A204.1 (cell line): Measurements from ENCODE around the gene ZC3HAV1L.
"Not testable (repeated sequence)": the region's sequence is repeated elsewhere in the genome, so short reads cannot be mapped to it uniquely, and the experiment has no call there.

Experiments used
- FAIRE-seq: peaks from 2 replicates; lab custom pipeline; 2012; peaks lifted over from hg19 to GRCh38; lab: Jason Lieb, UNC

The ZC3HAV1L gene

DNA sequence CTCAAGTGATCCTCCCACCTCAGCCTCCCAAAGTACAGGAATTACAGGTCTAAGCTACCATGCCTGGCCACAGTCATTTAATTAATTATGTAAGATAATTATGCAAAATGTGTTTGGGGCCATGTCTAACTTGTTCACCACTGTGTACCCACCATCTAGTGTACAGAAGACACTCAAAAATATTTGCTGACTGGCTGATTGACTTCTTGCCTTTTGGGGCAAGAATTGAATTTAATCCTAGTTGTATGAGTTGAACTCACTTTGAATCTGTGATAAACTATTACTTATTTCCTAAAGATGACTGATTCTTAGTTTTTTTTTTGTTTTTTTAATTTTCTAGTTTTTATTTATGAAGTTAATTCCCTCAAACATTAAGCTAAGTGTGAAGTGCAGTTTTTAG is 15.8 kb upstream of the ZC3HAV1L start:
- FAIRE-seq, result peak; percentile 21

DNA sequence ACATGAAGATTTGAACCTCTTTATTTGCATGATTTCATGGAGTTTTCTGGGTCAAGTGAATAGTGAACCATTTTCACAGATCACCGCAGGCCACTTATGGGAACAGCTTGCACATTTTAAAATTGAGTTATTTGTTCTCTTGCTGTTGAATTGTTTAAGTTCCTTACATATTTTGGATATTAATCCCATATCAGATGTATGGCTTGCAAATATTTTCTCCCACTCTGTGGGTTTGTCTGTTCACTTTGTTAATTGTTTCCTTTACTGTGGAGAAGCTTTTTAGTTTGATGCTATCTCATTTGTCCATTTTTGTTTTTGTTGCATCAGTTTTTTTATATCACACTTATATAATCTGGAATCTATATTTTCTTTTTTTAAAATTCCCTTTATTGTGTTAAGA is 14.1 kb upstream of the ZC3HAV1L start:
- FAIRE-seq, result no peak

DNA sequence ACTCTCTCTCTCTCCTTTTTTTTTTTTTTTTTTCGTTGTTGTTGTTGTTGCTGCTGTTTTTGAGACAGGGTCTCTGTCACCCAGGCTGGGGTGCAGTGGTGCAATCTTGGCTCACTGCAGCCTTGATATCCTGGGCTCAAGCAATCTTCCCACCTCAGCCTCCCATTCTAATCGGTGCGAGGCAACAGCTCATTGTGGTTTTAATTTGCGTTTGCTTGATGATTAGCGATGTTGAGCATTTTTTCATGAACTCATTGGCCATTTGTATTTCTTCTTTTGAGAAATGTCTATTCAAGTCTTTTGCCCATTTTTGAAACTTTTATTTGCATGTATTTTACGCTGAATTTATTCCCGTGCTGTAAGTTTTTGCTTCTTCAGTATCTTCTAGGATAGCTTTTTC is 13.3 kb upstream of the ZC3HAV1L start:
- no peak for FAIRE-seq

DNA sequence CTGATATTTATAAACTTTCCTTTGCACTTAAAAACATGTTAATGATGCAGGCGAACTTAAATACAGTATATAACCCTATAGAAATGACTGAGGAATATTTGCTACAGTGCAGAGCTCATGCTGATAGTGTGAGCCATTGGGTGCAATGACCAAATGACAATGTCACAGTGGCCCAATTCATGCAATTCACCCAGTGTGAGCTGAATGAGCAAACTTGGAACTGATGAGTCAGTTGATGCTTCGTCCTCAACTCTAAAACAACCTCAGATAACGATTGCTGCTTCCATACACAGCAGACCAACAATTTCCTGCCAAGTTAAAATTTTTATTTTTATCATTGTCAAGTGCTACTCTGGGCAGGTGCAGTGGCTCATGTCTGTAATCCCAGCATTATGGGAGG is 12.1 kb upstream of the ZC3HAV1L start:
- FAIRE-seq, result no peak

DNA sequence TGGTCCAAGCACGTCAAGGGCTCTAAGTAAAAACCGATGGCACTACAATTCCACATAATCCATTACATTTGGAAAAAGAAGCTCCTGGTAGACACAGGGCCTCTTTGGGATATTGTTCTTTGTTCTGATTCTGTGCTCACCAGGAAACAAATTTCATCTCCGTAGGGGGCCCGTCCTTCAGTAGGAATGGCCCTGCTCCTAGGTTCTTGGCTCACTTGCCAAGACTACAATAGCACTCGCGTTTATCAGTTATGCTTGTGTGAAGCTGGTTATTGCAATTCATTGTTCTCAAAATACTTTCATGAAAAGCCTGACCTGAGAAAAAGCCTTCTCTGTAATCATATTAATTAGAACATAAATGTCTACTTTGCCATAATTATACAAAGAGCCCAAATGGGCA is 10.3 kb upstream of the ZC3HAV1L start:
- FAIRE-seq, result no peak

DNA sequence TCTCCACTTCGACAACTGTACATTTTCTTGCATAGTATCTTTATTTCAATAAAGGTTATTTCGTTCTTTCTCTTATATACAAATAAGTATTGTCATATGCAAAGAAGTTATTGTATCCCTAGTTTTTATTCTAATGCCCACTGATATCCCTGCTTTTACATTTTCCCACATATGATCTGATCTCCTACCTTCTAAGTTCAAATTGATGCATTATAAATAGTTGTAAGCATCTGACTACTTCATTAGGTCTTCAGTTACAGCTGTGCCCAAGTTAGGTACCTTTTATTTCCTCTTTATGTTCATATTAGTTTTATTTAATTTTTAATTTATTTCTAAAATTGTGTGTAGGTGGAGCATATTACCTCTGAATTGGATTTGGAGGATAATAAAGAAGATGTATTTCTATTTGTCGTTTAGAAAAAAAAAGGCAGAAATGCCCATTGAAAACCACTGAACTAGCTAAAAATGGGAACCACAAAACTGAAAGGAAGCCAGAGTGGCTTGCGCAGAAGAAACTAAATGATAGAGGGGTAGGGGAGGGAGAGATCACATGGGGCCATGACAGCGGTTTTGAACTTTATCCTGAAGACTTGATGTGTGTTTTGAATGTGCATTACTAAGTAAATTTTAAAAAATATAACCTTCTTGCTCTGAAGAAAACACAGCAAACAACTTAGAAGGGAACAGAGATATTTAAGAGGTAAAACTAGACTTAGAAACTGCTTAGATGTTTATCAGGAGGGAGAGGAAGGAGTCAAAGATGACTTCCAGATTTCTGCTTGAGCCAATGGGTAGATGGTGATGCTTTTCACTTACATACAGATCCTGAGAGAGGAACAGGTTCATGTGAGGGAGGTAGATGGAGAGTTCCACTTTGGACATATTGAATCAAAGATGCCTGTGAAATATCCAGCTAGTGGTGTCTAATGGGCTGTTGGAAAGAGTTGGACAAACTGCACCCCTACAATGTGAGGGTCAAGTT is 9.3 kb upstream of the ZC3HAV1L start:
- FAIRE-seq, result no peak

DNA sequence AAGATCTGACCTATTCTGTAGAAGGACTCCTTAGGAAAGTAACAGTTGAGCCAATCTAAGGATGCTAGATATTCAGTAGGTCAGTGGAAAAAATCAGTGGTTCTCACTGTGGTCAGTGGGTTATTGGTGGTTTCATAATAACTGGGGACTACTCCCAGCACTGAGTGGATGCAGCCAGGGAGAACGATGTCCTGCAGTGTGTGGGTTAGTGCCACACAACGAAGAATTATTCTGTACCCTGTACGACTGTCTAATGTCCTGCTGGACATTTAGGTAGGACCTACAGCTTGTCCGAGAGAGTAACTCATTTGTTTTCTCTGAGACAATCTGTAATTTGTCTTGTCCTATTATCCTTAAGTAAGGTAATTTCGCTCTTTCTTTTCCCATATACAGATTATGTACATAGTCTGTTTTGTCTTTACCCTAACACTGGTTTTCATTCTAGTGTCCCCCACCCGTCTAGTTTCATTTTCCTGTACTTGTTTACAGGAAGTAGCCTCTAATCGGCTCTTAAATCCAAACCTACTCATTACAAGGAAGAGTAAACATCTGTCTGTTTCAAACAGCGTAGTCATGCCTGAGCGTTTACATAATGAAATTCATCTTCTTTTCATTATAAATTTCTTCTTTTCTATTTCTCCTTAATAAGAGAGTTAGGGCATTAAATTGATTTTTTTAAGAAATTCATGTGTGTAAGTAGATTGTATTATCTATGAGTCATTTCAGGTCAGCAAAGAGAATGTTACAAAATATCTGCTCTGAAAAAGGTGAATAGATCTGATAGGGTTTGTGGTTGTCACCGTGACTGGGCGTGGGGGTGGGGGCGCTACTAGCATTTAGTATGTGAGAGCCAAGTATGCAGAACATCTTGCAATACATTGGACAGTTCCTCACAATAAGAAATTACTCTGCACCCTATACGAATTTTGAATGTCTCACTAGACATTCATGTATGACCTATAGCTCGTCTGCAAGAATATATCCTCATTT is 8.3 kb upstream of the ZC3HAV1L start:
- FAIRE-seq, result no peak

DNA sequence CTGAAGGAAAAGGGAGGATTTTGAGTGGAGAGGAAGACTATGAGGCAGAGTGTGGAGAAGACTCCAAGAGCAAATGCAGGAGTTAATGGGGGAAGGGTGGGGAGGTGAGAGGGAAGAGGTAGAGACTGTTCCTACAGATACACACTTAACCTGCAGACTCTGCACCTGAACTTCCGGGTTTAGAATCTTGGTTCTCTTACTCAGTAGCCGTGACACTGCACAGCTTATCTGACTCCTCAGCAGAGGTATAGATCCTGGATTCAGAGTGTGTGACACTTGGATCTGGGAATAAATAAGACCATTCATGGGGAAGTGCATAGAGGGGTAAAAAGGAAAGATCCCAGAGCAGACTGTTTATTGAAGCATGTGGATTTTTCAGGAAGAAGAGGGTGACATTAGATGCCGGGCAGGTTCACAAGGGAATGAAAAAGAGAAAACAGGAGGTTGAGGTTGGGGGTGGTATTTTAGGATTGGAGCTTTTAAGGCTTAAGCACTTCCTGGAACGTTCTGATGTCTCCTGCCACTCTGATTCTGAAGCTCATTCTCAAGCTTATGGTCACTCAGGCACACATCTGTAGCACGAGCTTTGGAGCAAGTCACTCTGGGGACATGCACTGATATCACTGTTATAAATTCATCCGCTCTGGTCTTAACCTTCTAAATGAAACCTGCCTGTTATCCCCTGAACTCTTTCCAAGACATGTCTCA is 5.7 kb upstream of the ZC3HAV1L start:
- no peak for FAIRE-seq

DNA sequence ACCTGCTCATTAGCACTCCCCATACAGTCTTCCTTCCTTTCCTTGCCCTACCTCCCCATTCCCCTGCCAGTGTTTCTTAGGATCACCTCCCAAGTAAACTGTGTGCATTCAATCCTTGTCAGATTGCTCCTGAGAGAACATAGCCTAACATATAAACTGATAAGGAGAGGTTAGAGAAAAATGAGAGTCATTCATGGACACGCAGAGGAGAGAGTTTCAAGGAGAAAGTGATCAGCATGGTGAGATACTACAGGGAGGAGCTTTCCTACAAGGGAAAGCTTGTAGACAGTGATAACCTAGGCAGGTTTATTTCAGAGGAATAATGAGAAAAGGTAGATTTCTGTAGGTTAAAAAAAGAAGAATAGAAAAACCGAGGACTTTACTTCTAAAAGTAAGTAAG is 2.8 kb upstream of the ZC3HAV1L start:
- no peak for FAIRE-seq

DNA sequence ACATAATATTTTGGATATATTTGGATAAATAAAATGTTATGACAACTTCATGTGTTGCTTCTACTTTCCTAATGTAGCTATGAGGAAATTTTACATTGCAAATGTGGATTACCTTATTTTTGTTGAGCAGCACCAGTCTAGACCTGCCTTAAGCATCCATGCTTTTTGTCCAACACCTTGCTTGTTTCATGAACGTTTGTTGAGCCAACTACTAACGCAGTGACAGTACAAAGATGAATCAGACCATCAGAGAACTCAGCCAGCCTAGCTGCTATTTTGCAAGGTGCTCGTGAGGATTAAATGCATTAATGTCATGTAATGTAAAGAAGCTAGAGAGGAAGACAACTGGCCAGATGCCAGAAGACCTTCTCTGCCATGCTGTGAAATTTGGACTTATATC is 1.1 kb upstream of the ZC3HAV1L start:
- no peak for FAIRE-seq

DNA sequence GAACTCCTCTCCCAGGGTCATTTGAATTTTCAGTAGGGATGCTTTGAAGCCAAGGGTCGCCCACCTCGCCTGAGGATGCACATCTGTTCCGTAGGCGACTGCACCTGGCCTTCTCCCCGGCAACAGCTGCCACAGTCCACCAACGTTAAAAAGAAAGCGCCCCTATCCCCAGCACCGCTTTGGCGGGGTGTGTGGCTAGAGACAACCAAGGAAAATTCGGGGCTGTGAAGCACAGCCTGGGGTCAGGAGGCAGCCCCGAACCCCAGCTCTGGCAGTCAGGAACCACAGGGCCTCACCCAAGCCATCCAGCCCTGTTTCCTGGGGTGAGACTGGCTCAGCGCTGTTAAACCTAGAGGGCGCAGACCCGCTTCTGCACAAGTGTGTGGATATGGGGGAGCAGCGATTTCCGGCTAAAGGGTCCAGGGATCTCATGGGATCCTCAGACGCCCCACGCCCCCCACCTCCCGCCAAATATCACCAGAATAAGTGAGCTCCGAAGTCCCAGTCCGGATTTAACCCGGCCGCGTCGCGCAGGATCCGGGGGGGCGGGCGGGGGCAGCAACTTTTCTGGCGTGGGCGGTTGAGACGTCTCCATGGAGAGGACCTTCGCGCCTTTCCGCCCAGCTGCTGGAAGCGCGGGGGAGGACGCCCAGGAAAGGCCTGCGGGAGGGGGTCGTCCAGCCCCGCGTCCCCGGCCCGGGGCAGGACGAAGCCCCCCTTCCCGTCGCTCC is 822 bp downstream of the ZC3HAV1L start:
- FAIRE-seq, result no peak

DNA sequence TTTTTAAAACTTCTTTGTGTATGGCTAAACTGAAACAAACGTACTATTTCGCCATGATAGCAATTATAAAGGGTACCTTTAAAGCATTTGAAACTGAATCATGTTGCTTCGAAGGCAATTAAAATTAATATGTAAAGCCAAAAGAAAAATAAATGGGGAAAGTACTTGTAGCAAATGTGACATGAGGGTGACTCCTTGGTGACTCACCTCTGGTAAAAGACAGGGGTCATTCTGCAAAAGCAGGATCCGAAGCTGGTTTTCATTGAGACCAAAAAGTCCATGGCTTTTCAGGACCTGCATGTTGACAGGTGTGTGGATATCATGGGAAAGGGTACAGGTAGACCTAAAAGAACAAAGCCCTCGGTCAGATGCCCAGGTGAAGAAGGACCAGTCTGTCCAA is 1.5 kb downstream of the ZC3HAV1L start:
- FAIRE-seq, result no peak

DNA sequence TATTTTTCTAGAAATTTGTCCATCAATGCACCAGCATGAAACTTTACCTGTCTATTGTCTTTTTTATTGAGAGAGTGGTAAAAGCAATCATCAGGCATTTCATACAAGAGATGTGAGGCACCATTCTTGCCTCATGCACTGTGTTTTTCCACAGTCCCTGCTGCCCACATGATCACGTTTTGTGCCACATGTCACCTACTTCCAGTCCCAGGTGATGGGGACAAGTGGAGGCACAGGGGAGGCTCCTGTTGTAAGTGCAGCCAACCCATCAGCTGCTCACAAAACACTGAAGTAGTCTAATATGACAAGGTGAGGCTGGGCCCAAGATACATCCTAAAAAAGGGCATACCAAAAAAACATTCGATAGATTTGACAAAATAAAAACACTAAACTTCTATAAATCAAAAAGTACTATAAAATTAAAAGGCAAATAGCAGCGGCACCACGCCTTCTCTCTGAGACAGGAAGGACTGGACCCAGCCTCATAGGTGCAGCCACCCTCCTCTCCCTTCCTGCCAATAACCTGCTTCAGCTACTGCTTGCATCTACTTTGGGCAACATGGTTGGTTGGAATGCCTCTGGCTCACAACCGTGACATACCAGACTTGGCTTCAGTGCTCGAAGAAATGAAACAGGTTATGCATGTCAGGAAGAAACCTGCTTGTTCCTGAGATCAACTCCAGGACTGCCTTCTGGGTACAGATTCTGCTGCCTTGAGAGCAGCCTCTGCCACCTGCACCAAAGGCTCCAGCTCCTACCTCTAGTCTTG is 2.3 kb downstream of the ZC3HAV1L start:
- FAIRE-seq, result no peak

DNA sequence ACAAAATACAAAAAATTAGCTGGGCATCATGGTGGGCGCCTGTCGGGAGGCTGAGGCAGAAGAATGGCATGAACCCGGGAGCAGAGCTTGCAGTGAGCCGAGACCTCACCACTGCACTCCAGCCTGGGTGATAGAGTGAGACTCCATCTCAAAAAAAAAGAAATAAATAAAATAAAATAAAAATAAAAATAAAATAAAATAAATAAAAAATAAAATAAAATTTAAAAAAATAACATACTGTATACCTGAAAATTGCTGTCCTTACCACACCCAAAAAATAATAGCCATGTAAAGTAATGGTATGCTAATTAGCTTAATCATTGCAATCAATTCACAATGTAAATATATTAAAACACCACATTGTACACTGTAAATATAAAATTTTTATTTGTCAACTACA is 3.4 kb downstream of the ZC3HAV1L start:
- no peak for FAIRE-seq

DNA sequence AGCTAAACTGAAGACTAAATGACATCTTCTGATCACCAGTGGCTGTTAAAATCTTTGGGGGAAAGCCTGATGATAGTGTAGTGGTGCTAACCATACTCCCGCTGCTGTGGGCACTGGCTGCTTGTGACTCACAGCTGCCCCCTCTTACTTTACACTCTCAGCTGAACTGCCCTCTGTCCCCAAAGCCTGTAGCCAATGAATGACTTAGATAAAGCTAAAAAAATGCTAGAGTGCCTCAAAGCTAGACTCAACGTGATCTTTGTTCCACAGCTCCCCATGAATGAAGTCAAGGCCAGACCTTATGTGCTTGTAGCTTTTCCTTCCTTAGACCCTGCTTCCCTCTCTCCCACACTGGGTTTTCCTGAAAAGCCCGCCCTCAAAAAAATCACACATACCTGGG is 6.5 kb downstream of the ZC3HAV1L start:
- FAIRE-seq, result no peak

DNA sequence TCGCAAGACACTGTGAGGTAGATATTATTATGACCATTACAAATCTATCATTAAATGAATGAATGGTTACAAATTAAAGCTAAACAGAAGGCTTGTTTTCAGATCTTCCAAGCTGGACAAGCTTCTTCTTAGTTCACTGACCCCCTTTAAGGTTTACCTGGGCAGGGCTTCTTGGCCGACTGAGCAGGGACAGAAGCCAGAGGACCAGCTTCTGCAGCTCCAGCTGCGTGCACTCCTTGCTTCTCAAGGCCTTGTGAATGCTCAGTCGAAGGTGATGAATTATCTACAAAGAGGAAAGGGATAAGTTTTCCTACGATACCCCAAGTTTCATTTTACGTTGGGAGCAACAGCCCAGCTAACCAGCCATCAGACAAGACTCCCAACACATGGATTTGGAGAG is 9.3 kb downstream of the ZC3HAV1L start:
- no peak for FAIRE-seq

DNA sequence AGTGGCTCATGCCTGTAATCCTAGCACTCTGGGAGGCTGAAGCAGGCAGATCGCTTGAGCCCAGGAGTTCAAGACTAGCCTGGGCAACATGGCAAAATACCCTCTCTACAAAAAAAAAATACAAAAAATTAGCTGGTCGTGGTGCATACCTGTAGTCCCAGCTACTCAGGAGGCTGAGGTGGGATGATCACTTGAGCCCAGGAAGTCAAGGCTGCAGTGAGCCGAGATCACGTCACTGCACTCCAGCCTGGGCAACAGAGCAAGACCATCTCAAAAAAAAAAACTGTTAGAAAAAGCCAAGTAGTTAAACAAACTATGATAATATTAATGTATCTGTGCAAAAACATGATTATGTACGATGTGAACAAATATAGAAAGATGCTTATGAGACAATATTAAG is 10.0 kb downstream of the ZC3HAV1L start:
- FAIRE-seq, result not testable (repeated sequence)

DNA sequence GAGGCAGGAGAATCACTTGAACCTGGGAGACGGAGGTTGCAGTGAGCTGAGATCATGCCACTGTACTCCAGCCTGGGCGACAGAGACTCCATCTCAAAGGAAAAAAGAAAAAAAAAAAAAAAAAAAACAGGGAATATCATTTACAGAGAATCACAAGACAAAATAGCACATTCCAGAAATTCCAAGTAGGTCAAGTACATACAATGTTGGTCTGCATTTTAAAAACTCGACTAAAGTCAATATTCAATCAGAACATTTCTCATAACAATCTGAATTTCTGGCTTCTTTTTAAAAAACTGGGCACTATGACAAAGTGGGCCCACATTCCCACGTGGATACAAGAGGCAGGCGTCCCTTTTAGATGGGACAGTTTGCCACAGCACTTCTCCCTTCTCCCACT is 12.8 kb downstream of the ZC3HAV1L start:
- no peak for FAIRE-seq

DNA sequence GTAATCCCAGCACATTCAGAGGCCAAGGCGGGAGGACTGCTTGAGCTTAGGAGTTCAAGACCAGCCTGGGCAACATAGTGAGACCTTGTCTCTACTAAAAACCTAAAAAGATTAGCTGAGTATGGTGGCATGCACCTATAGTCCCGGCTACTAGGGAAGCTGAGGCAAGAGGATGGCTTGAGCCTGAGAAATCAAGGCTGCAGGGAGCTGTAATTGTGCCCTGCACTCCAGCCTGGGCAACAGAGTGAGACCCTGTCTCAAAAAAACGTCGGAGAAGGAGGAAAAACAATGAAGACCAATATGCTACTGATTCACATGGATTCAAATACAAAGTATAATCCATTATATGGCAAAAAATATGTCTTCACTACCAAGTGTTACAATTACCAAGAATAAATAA is 13.6 kb downstream of the ZC3HAV1L start:
- no peak for FAIRE-seq

DNA sequence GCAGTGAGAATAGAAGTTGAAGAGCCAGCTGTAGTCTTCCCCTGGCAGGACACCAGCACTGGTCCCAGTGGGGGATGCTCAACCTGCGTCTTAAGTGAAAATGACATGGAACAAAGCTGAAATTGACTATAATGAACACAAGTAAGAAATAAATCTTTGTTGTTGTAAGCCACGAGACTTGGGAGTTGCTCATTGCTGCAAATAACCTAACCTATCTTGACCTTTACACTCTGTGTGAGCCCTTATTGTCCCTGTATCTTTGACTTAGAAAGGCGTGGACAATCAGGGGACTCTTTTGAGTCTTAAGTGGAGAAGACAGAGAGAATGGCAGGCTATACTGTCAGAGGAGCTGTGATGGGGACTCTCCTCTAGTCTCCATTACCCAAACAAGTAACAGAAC is 16.9 kb downstream of the ZC3HAV1L start:
- no peak for FAIRE-seq

DNA sequence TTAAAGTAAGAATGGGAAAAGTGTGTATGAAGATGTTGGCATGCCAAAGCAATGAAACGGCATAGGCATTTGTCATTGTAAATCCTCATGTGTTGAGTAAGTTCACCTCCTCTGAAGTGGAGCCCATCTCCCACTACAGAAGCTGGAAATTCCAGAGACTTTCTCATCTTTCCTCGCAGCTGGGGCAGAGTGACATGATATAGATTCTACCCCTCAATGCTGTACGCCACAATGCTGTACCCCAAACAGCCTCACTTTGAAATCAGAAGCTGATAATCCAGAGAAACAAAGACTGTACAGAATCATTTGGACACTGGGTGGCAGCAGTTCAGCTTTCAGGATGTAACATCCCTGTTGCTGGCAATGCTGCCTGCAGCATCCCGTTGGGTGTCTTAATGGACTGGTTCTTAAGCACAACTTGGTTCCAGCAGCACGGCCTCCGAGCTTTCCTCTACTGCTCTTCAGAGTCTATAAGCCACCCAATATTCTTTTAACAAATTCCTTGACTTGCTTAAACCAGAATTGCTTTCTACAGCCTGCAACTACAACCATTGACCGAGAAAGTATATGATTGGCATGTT is 18.8 kb downstream of the ZC3HAV1L start:
- FAIRE-seq, result peak; percentile 91
